Renal pelvis (tissue), 4 donors: Measurements from ENCODE around the gene BTBD1. TPM values are rescaled to one million over a fixed set of nuclear protein-coding genes. Genes with fewer than 3 reads are reported as not detected.
"Not testable (repeated sequence)": the region's sequence is repeated elsewhere in the genome, so short reads cannot be mapped to it uniquely, and the experiment has no call there.

Source experiments
- DNase-seq: peaks from one replicate; pipeline ENCODE4 v3.0.0-alpha.2; 2013
- polyA plus RNA-seq, 3 donors: library from polyadenylated mRNA; unstranded; fragments of 120-200 nt; gene quantifications; one replicate each; pipeline ENCODE4 v1.2.1, GENCODE V29; 2013; ENCODE audit not compliant: insufficient read length in 3 of 3

The BTBD1 gene
- polyA plus RNA-seq, 3 donors, result 60.2 to 65.3 (median 62.6) TPM

- no peak for DNase-seq
Observed at GRCh38 chr15:83102346-83102745, 35.3 kb upstream of the BTBD1 start.

DNA sequence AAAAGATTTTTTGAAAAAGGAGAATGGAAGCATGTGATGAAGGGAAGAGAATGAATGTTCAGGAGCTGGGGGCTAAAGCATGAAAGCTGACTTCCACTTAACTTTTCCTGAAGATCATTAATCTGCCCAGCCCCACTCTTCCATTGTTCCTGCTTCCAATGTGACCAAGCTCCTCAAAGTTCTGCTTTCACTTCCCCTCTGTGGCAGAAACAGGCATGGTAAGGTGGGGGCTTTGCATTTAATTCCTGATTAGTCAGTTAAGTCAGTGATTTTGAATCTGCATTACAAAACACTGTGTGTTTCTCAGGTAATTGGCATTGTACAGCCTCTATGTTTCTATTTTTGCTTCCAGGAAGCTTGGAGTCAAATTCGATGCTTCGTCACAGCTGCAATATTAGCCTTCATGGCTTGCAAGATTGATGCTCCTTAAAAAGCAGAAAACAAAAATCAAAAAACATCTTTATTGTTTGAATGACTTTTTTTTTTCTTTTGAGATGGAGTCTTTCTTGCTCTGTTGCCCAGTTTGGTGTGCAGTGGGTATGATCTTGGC is 33.1 kb upstream of the BTBD1 start:
- DNase-seq, result no peak

- DNase-seq, result no peak
Observed at GRCh38 chr15:83099290-83099689, 32.2 kb upstream of the BTBD1 start.

GRCh38 chr15:83098079-83098478 is 31.0 kb upstream of the BTBD1 start:
- no peak for DNase-seq

DNA sequence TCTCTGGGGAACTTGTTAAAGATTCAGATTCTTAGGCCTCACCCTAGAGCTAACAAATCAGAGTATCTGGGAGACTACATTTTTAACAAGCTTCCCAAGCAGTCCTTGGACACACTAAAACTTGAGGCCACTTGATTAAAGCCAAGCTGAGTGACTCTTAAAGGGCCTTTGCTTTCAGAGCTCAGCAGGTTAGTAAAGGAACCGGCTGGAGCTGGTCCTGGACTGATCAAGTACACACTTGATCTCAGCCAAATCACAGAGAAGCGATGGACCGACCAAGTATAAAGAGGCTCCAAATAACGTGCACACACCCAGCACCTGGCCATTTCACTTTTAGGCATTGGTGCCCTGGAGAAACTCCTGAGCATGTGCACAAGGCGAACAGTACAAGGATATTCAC is 27.5 kb upstream of the BTBD1 start:
- DNase-seq, result no peak

DNA sequence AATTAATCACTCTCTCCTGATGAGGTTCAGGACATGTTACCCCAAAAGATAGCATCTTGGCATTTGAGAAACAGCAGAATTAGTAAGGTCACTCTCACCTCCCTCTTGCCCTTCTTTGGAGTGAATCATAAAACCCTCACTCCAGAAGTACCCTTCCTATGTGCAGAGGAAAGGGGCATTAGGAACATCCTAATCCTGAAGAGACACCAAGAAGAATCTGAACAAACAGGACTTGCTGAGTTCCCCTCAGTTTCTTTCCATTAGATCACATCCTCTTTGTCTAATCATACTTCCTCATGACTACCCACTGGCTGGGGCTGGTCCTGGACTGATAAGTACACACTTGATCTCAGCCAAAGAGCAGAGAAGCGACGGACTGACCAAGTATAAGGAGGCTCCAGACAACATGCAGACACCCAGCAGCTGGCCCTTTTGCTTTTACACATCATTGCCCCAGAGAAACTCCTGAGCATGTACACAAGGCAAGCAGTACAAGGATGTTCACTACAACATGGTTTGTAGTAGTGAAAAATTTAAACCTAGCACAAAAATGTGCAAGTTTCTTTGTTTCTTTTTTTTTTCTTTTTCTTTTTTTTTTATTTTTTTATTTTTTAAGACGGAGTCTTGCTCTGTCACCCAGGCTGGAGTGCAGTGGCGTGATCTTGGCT is 25.4 kb upstream of the BTBD1 start:
- DNase-seq, result no peak

- DNase-seq, result not testable (repeated sequence)
Observed at GRCh38 chr15:83091965-83092308, 24.9 kb upstream of the BTBD1 start.

GRCh38 chr15:83090465-83090864 is 23.4 kb upstream of the BTBD1 start:
- DNase-seq, result no peak

GRCh38 chr15:83088876-83089275 is 21.8 kb upstream of the BTBD1 start:
- DNase-seq, result no peak

- DNase-seq, result no peak
Observed at GRCh38 chr15:83087576-83087975, 20.5 kb upstream of the BTBD1 start.

GRCh38 chr15:83085864-83086552 is 19.0 kb upstream of the BTBD1 start:
- DNase-seq, result not testable (repeated sequence)

DNA sequence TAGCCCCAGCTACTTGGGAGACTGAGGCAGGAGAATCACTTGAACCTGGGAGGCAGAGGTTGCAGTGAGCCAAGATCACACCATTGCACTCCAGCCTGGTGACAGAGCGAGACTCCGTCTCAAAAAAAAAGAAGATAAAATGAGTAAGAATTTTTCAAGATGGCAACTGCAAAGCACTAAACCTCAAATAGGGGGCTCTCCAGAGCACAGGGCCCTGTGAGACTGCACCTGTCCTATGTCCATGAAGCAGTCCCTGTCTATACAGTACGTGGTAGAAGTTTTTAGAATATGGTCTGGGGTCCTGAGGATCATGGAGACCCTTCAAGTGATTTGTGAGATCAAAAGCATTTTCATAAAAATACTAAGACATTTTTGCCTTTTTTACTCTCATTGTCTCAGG is 18.4 kb upstream of the BTBD1 start:
- not testable (repeated sequence) for DNase-seq

- DNase-seq, result no peak
Observed at GRCh38 chr15:83082730-83083386, 15.8 kb upstream of the BTBD1 start.

- no peak for DNase-seq
Observed at GRCh38 chr15:83081256-83082014, 14.4 kb upstream of the BTBD1 start.

DNA sequence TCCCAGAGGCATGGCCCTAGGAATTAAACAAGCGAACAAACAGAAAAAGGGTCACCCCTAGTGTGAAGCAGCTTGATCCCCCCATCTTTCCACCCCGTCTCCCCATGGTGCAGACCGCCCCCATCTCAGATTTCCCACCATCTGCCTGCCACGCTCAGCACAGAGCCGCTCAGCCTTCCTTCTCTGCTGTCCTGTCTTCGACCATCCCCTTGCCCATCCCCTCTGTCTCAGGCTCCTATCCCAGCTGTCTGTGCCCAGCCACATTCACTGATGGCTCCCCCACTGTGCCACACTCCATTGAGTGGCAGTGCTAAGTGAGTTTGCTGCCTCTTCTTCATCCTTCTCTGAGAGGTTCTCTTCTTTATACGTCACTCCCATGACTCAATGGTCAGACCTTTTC is 11.7 kb upstream of the BTBD1 start:
- DNase-seq, result no peak

DNA sequence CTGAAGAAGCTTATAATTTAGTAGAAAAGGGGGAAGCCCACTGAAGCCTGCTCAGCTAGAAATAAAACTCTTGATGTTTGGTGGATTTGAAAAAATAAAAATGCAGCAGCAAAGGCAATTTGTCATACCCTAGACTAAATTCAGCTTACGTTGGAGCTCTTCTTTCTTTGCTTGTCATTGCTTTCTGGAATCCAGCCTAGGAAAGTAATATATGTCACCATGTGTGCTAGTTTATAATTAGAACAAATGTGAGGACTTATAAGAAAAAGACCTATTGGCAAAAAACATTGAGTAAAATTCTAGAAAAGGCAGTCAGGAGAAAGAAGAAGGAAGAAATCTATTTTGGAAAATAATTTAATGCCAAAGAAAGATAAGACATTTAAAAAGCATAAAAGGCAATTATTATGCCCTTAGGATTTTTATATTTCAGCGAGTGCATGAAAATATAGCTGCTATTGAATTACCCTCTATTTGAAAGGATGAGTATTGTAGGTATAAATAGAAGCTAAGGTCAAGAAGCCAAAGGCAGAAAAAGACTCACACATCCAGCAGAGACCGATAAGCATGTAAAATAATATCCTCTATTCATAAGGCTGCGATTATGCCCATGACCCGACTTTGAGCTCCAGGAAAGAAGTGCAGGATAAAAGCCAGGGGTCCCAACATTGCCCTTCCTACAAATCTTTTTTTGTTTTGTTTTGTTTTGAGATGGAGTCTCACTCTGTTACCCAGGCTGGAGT is 10.6 kb upstream of the BTBD1 start:
- DNase-seq, result no peak

DNA sequence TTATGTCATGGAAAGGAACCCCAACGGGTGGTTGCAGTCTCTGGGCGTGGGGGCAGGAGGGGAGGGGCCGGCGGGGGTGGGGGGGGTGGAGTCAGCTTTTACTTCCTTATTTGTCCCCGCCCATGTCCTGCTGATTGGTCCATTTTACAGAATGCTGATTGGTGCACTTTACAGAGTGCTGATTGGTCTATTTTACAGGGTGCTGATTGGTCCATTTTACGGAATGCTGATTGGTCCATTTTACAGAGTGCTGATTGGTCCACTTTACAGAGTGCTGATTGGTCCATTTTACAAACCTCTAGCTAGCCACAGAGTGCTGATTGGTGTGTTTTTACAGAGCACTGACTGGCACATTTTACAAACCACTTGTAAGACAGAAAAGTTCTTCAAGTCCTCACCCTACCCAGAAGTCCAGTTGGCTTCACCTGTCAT is 2.2 kb upstream of the BTBD1 start:
- not testable (repeated sequence) for DNase-seq

GRCh38 chr15:83068054-83068453 is 1.0 kb upstream of the BTBD1 start:
- no peak for DNase-seq

DNA sequence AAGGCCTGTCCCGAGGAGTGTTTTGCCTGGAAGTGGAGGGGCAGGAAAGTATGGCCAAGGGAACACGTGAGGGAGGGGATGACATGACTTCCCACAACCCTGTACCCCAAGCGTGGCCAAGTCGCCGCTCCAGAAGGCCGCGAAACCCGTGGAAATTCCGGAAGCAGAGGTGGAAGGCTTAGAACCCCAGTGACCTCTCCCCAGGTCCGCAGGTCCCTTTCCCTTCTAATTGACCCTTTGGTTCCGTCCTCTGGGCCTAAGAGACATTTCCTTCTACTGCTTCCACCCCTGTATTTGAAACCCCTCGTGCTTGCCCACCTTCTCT is 548 bp upstream of the BTBD1 start:
- no peak for DNase-seq

- DNase-seq, result no peak
Observed at GRCh38 chr15:83066034-83066733, 868 bp downstream of the BTBD1 start.

GRCh38 chr15:83065431-83065830 is 1.6 kb downstream of the BTBD1 start:
- no peak for DNase-seq
